Osteoblast (primary cell): ENCODE data around the gene LIMA1. TPM values are rescaled to one million over a fixed set of nuclear protein-coding genes. Genes with fewer than 3 reads are reported as not detected.
"Not testable (repeated sequence)": the region's sequence is repeated elsewhere in the genome, so short reads cannot be mapped to it uniquely, and the experiment has no call there.

Experiments used
- DNase-seq: peaks from one replicate; pipeline ENCODE4 v3.0.0; 2011; ENCODE audit warnings: low spot score, mixed read lengths; ENCODE audit not compliant: insufficient read length; ENCODE audit errors: missing footprints
- H2AFZ ChIP-seq: 2 replicates; pipeline ENCODE4 v1.6.0; 2011; ENCODE audit warnings: mild to moderate bottlenecking, low read length
- H3K27ac ChIP-seq: 2 replicates; pipeline ENCODE4 v1.5.1; 2011; ENCODE audit warnings: mild to moderate bottlenecking, low read depth, low read length, moderate library complexity
- H3K27me3 ChIP-seq: 2 replicates; pipeline ENCODE4 v1.6.0; 2012; ENCODE audit warnings: mild to moderate bottlenecking, control low read depth, inconsistent platforms, low read length, moderate library complexity; ENCODE audit not compliant: insufficient read depth
- H3K36me3 ChIP-seq: 2 replicates; pipeline ENCODE4 v1.5.1; 2011; ENCODE audit warnings: mild to moderate bottlenecking, low read length, control low read depth, moderate library complexity; ENCODE audit not compliant: insufficient read depth
- H3K4me1 ChIP-seq: 2 replicates; pipeline ENCODE4 v1.5.1; 2011; ENCODE audit warnings: mild to moderate bottlenecking, low read length, control low read depth, moderate library complexity; ENCODE audit not compliant: insufficient read depth
- H3K4me2 ChIP-seq: 2 replicates; pipeline ENCODE4 v1.6.0; 2011; ENCODE audit warnings: mild to moderate bottlenecking, low read length; ENCODE audit not compliant: insufficient read depth
- H3K4me3 ChIP-seq: fragments of 200-600 bp; sonication (generic); 3 replicates; pipeline ENCODE4 v1.5.1; 2012; ENCODE audit warnings: mild to moderate bottlenecking, low read length, inconsistent platforms; ENCODE audit not compliant: insufficient read depth
- H3K79me2 ChIP-seq: 2 replicates; pipeline ENCODE4 v1.6.0; 2012; ENCODE audit warnings: mild to moderate bottlenecking, low read length, control low read depth, inconsistent platforms; ENCODE audit not compliant: insufficient read depth
- H3K9me3 ChIP-seq: 2 replicates; pipeline ENCODE4 v1.5.1; 2011; ENCODE audit warnings: low read depth, low read length, control low read depth
- H4K20me1 ChIP-seq: 2 replicates; pipeline ENCODE4 v1.6.0; 2012; ENCODE audit warnings: mild to moderate bottlenecking, low read length, control low read depth; ENCODE audit not compliant: insufficient read depth
- CTCF ChIP-seq: IDR thresholded peaks from 2 replicates; pipeline ENCODE4 v1.5.1; 2011; ENCODE audit warnings: mild to moderate bottlenecking, low read depth, low read length, moderate library complexity; ENCODE audit errors: extremely low read depth
- total RNA-seq: library from RNA; depleted of rRNA; stranded (reverse); fragments of >200 nt; gene quantifications from 2 replicates; pipeline ENCODE4 v1.2.3, GENCODE V29; 2012

LIMA1 gene
- total RNA-seq, 1 donor: 433 TPM

GRCh38 chr12:50296554-50296953 is 13.2 kb upstream of the LIMA1 start:
- Histone ChIP-seq H3K27ac (no peak overlapping the region), H3K9me3 (no peaks in the 10 kb centered on the region), H4K20me1 (no peaks in the 10 kb centered on the region), H3K36me3 (no peaks in the 10 kb centered on the region), H3K4me3 (no peak overlapping the region), H3K4me1 (no peaks in the 10 kb centered on the region), H3K79me2 (peaks cover 5% of the 10 kb centered on the region), H2AFZ (no peak overlapping the region), H3K27me3 (no peaks in the 10 kb centered on the region), H3K4me2 (no peak overlapping the region)
- TF ChIP-seq CTCF: no peak
- DNase-seq: no peak

- H3K4me1 ChIP-seq: no peaks in the 10 kb centered on the region
- no peak overlapping the region for H3K27ac ChIP-seq
- no peak overlapping the region for H3K4me3 ChIP-seq
- no peaks in the 10 kb centered on the region for H4K20me1 ChIP-seq
- H3K4me2 ChIP-seq: no peak overlapping the region
- H3K79me2 ChIP-seq: peaks cover 8% of the 10 kb centered on the region
- H2AFZ ChIP-seq: no peak overlapping the region
- no peak for TF ChIP-seq CTCF
- H3K36me3 ChIP-seq: no peaks in the 10 kb centered on the region
- no peaks in the 10 kb centered on the region for H3K27me3 ChIP-seq
- H3K9me3 ChIP-seq: no peaks in the 10 kb centered on the region
- DNase-seq: no peak
Measured at GRCh38 chr12:50291377-50291776, 8.1 kb upstream of the LIMA1 start.

GRCh38 chr12:50290692-50291091 is 7.4 kb upstream of the LIMA1 start:
- H4K20me1 ChIP-seq, H3K4me1 ChIP-seq, DNase-seq, H3K79me2 ChIP-seq, H3K9me3 ChIP-seq, H3K4me3 ChIP-seq, H3K36me3 ChIP-seq, H3K27me3 ChIP-seq, H3K4me2 ChIP-seq, H3K27ac ChIP-seq, H2AFZ ChIP-seq: not testable (repeated sequence)

- Histone ChIP-seq H4K20me1 (no peaks in the 10 kb centered on the region), H3K79me2 (peaks cover 28% of the 10 kb centered on the region), H3K4me3 (no peak overlapping the region), H2AFZ (no peak overlapping the region), H3K9me3 (no peaks in the 10 kb centered on the region), H3K4me1 (peaks cover 15% of the 10 kb centered on the region), H3K4me2 (no peak overlapping the region), H3K36me3 (no peaks in the 10 kb centered on the region), H3K27me3 (no peaks in the 10 kb centered on the region), H3K27ac (no peak overlapping the region)
- TF ChIP-seq CTCF: no peak
- DNase-seq: no peak
Measured at GRCh38 chr12:50287271-50287670, 4.0 kb upstream of the LIMA1 start.

- TF ChIP-seq CTCF: no peak
Measured at GRCh38 chr12:50285253-50285652, 1.9 kb upstream of the LIMA1 start.

More at GRCh38 chr12:50285253-50285652, 1.9 kb upstream of the LIMA1 start:
- no peak overlapping the region for H2AFZ ChIP-seq
- no peaks in the 10 kb centered on the region for H3K36me3 ChIP-seq
- H3K4me1 ChIP-seq: peaks cover 16% of the 10 kb centered on the region
- no peaks in the 10 kb centered on the region for H4K20me1 ChIP-seq
- no peaks in the 10 kb centered on the region for H3K27me3 ChIP-seq
- no peak for DNase-seq
- no peak overlapping the region for H3K4me2 ChIP-seq
- H3K4me3 ChIP-seq: no peak overlapping the region
- H3K79me2 ChIP-seq: peaks cover 43% of the 10 kb centered on the region
- H3K27ac ChIP-seq: no peak overlapping the region
- no peaks in the 10 kb centered on the region for H3K9me3 ChIP-seq
